ENCODE data around the gene TNFSF13B. TPM values are rescaled to one million over a fixed set of nuclear protein-coding genes. Genes with fewer than 3 reads are reported as not detected.

The TNFSF13B gene
- total and polyA plus RNA-seq, 12 donors: 0.52 to 20.8 (median 2.0) TPM

GRCh38 chr13:108326309-108326708 lies 56.8 kb downstream of the TNFSF13B start:
- H3K36me3 ChIP-seq: no peaks in the 10 kb centered on the region
- H3K27me3 ChIP-seq: peaks cover 0 to 52% (median 9%) of the 10 kb centered on the region in 7 donors
- H3K9me3 ChIP-seq: no peaks in the 10 kb centered on the region
- H3K4me1 ChIP-seq: peaks cover 0 to 24% (median 0%) of the 10 kb centered on the region in 9 donors
- no peak overlapping the region for H3K4me3 ChIP-seq
- no peak for TF ChIP-seq CTCF (IDR thresholded peaks at IDR 0.05)
- intact Hi-C loops (cut with DNase I): loop anchor here in 7 of 10 donors (5.0 to 10.0 kb wide), 5 partner anchors 102 to 571 kb away; no protein-coding TSS in a partner anchor
- peak overlapping the region in 1 of 10 donors; percentile 16 for H3K27ac ChIP-seq
- 54 to 55% methylated on average over 6 of the region's 6 CpGs for WGBS, 2 donors
- ATAC-seq (no peak), DNase-seq (no peak)

GRCh38 chr13:108328848-108329247 lies 59.3 kb downstream of the TNFSF13B start:
- no peak overlapping the region for H3K27ac ChIP-seq
- no peaks in the 10 kb centered on the region for H3K36me3 ChIP-seq
- 93 to 100% methylated on average over 1 of the region's 1 CpG for WGBS, 2 donors
- no peak for TF ChIP-seq CTCF (IDR thresholded peaks at IDR 0.05)
- intact Hi-C loops (cut with DNase I): loop anchor here in 7 of 10 donors (5.0 to 10.0 kb wide), 5 partner anchors 104 to 568 kb away; no protein-coding TSS in a partner anchor
- DNase-seq (no peak), ATAC-seq (no peak)
- peaks cover 0 to 10% (median 0%) of the 10 kb centered on the region in 9 donors for H3K4me1 ChIP-seq
- no peak overlapping the region for H3K4me3 ChIP-seq
- no peaks in the 10 kb centered on the region for H3K9me3 ChIP-seq
- peaks cover 0 to 37% (median 0%) of the 10 kb centered on the region in 7 donors for H3K27me3 ChIP-seq

DNA sequence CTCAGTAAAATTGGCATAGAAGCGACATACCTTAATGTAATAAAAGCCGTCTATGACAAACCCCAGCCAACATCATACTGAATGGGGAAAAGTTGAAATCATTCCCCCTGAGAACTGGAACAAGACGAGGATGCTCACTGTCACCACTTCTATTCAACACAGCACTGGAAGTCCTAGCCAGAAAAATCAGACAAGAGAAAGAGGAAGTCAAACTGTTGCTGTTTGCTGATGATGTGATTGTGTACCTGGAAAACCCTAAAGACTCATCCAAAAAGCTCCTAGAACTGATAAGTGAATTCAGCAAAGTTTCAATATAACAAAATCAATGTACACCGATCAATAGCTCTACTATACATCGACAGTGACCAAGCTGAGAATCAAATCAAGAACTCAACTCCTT lies 63.3 kb downstream of the TNFSF13B start:
- no peak overlapping the region for H3K27ac ChIP-seq
- intact Hi-C loops (cut with DNase I): loop anchor here in 3 of 10 donors (10.0 kb wide), 3 partner anchors 152 to 272 kb away; no protein-coding TSS in a partner anchor
- peaks cover 0 to 31% (median 3%) of the 10 kb centered on the region in 7 donors for H3K27me3 ChIP-seq
- no peak overlapping the region for H3K4me3 ChIP-seq
- H3K4me1 ChIP-seq: no peaks in the 10 kb centered on the region
- TF ChIP-seq CTCF (IDR thresholded peaks at IDR 0.05): no peak
- H3K9me3 ChIP-seq: peaks cover 0 to 4% (median 0%) of the 10 kb centered on the region in 11 donors
- ATAC-seq (no peak), DNase-seq (no peak)
- WGBS, 2 donors: 65 to 69% methylated on average over 5 of the region's 5 CpGs
- H3K36me3 ChIP-seq: no peaks in the 10 kb centered on the region

DNA sequence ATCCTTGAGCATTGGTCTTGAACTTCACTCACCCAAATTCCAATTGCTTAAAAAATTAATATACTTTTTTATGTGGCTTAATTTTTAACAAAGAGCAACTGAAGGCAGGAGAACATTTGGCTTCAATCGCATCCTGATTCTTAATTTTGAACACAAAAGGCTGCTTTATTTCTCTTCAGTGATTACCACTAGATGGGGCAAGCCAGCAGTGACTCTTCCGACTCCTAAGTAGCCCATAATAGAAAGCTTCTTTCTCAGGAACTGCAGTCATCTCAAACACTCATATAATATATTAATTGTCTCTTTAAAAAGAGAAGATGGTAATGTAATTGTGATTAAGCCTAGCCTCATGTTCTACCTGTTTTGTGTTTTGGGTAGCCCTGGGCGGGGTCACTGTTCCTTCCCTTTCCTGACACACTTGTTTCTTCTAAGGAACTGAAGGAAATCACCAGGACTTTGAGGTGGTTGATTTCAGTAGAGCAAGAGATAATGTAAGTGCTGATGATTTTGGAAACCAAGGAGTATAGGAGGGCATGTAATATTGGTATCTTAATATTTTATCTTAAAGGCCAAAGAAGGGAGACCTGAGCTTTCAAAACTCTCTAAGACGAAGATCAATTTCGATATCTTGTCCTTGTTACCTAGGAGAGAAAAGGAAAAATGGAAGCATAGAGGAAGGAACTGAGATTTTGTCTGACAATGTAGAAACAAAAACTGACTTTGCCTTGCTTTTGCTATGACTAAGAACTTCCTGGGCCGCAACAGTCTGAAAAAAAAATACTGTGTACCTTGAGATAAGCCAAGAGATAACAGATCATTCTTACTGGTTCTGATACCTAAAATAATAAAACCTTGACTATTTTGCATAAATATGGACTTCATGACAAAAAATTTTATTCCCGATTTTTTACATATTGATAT lies 73.1 kb downstream of the TNFSF13B start:
- no peaks in the 10 kb centered on the region for H3K36me3 ChIP-seq
- 55 to 57% methylated on average over 7 of the region's 7 CpGs for WGBS, 2 donors
- DNase-seq (no peak), ATAC-seq (no peak)
- H3K27me3 ChIP-seq: peaks cover 0 to 19% (median 0%) of the 10 kb centered on the region in 7 donors
- no peaks in the 10 kb centered on the region for H3K9me3 ChIP-seq
- intact Hi-C loops (cut with DNase I): loop anchor here in 8 of 10 donors (5.0 to 10.0 kb wide), 5 partner anchors 162 to 555 kb away; no protein-coding TSS in a partner anchor
- H3K4me1 ChIP-seq: peaks cover 0 to 15% (median 0%) of the 10 kb centered on the region in 9 donors
- H3K27ac ChIP-seq: no peak overlapping the region
- TF ChIP-seq CTCF (IDR thresholded peaks at IDR 0.05): peak; percentile 21 to 68 (median 54)
- no peak overlapping the region for H3K4me3 ChIP-seq

Data from heart right ventricle (tissue), 16 donors.